ENCODE measurements around the gene GRB2. TPM values are rescaled to one million over a fixed set of nuclear protein-coding genes. Genes with fewer than 3 reads are reported as not detected.

The GRB2 gene
- total RNA-seq, 2 experiments from 2014 or later, result 166 to 169 TPM

- CTCF ChIA-PET, result interaction anchor here (1.3 to 2.1 kb wide), 4 partner anchors 11 to 79 kb away, joined by 3 to 11 read pairs (median 4); no protein-coding TSS in a partner anchor
- Mint-ChIP-seq H3K4me1 (ENCODE audit: low read depth) (peaks cover 31% of the 10 kb centered on the region), H3K9me3 (no peaks in the 10 kb centered on the region), H3K27me3 (ENCODE audit: low read depth) (no peaks in the 10 kb centered on the region), H3K36me3 (ENCODE audit: low read depth) (peaks cover 39% of the 10 kb centered on the region), H3K27ac (no peak overlapping the region), H3K4me3 (no peak overlapping the region)
- DNase-seq, result no peak
- intact Hi-C loops (cut with micrococcal nuclease), result loop anchor here (2.0 kb wide), 1 partner anchor 13 kb away; no protein-coding TSS in a partner anchor
These were observed 80.1 kb downstream of the GRB2 start for GRCh38 chr17:75325348-75325747.

- Mint-ChIP-seq H3K27ac (no peak overlapping the region), H3K9me3 (no peaks in the 10 kb centered on the region), H3K36me3 (ENCODE audit: low read depth) (peaks cover 36% of the 10 kb centered on the region), H3K27me3 (ENCODE audit: low read depth) (no peaks in the 10 kb centered on the region), H3K4me3 (no peak overlapping the region), H3K4me1 (ENCODE audit: low read depth) (peaks cover 27% of the 10 kb centered on the region)
- intact Hi-C loops (cut with micrococcal nuclease), result no loop called here
- CTCF ChIA-PET, result interaction anchor here (0.5 to 3.3 kb wide), 14 partner anchors 12 to 311 kb away, joined by 3 to 20 read pairs (median 5); partner anchors contain the start of genes MIF4GD, SLC25A19 and TMEM94
- DNase-seq, result no peak
These were observed 84.0 kb downstream of the GRB2 start for GRCh38 chr17:75321506-75321905.

DNA sequence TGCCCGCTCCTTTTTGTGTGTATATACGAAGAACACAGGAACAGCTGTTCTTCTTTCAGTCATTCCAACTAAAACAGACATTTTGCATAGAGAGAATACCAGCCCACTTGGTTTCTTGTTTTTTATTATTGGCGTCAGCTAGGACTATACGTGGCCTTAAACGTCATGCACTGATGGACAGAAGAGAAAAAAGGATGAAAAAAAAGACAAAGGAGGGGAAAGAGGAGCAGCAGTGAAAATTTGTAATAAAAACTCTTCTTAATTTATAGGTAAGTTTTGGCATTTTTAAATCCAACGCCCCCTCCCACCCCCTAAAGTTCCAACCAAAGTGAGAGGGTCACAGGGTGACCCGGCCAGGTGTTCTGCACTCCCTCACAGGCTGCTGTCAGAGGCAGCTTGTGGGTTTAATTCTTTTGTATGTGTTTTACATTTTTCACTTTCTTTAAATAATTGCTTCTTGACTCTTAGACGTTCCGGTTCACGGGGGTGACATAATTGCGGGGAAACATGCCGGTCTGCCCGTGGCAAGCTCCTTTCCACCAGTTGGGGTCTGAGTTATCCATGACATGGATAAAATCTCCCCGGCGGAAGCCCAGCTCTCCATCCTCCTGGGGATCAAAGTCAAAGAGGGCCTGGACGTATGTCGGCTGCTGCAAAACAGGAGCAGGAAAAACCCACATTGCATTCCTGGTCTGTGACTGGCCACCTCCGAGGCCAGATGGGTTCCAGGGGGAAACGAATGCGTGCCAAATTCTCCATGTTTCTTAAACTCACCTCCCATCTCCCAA, 85.4 kb downstream of the GRB2 start:
- Mint-ChIP-seq H3K9me3 (no peaks in the 10 kb centered on the region), H3K27me3 (ENCODE audit: low read depth) (no peaks in the 10 kb centered on the region), H3K4me3 (no peak overlapping the region), H3K27ac (peak overlapping the region; percentile 43), H3K4me1 (ENCODE audit: low read depth) (peaks cover 23% of the 10 kb centered on the region), H3K36me3 (ENCODE audit: low read depth) (peaks cover 34% of the 10 kb centered on the region)
- intact Hi-C loops (cut with micrococcal nuclease), result no loop called here
- CTCF ChIA-PET, result interaction anchor here (1.3 to 1.6 kb wide), 2 partner anchors 18 to 92 kb away, joined by 4 read pairs; no protein-coding TSS in a partner anchor
- DNase-seq, result no peak

DNA sequence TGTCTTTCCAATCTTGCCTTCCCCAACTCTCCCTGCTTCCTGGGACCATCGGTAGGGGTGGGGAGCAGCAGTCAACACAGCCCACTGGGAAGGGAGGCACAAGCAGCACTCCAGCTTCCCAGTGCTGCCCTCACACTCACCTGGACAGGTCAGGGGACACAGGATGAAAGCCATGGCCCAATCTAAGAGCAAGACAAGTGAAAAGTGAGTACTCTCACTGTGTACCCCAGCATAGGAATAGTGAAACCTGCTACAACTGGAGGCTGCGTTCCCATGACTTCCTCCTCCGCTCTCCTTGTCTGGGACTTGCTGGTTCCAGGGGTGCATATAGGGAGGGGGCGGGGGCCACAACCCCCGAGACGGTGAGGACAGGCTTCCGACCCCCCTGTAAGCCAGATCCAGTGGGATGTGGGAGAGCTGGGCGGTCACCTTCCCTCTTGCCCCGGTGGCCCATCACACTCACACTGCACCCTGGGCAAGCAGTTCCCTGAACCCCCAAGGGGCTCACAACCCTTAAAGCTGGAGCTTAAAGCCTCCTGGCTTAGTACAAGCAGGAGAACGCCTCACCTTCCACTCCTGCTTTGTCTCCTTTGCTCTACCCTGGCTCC, 86.8 kb downstream of the GRB2 start:
- intact Hi-C loops (cut with micrococcal nuclease), result no loop called here

GRCh38 chr17:75318211-75318610, 87.3 kb downstream of the GRB2 start:
- no peak overlapping the region for H3K4me3 Mint-ChIP-seq
- CTCF ChIA-PET, result interaction anchor here (0.6 to 1.2 kb wide), 2 partner anchors 19 to 198 kb away, joined by 3 to 4 read pairs; partner anchors contain the start of gene TSEN54
- no peaks in the 10 kb centered on the region for H3K27me3 Mint-ChIP-seq (ENCODE audit: low read depth)
- H3K27ac Mint-ChIP-seq, result peak overlapping the region; percentile 56
- intact Hi-C loops (cut with micrococcal nuclease), result no loop called here
- H3K9me3 Mint-ChIP-seq, result no peaks in the 10 kb centered on the region
- peaks cover 25% of the 10 kb centered on the region for H3K4me1 Mint-ChIP-seq (ENCODE audit: low read depth)
- H3K36me3 Mint-ChIP-seq (ENCODE audit: low read depth), result peaks cover 26% of the 10 kb centered on the region
- no peak for DNase-seq

More for the DNA sequence above, 86.8 kb downstream of the GRB2 start:
- H3K4me3 Mint-ChIP-seq, result no peak overlapping the region
- no peaks in the 10 kb centered on the region for H3K9me3 Mint-ChIP-seq
- H3K27me3 Mint-ChIP-seq (ENCODE audit: low read depth), result no peaks in the 10 kb centered on the region
- H3K27ac Mint-ChIP-seq, result peak overlapping the region; percentile 56
- no peak for DNase-seq
- peaks cover 29% of the 10 kb centered on the region for H3K36me3 Mint-ChIP-seq (ENCODE audit: low read depth)
- peaks cover 28% of the 10 kb centered on the region for H3K4me1 Mint-ChIP-seq (ENCODE audit: low read depth)
- CTCF ChIA-PET, result no interaction called here

GRCh38 chr17:75317671-75318070, 87.8 kb downstream of the GRB2 start:
- H3K4me1 Mint-ChIP-seq (ENCODE audit: low read depth), result peaks cover 22% of the 10 kb centered on the region
- peak overlapping the region; percentile 70 for H3K27ac Mint-ChIP-seq
- intact Hi-C loops (cut with micrococcal nuclease), result no loop called here
- no peaks in the 10 kb centered on the region for H3K9me3 Mint-ChIP-seq
- CTCF ChIA-PET, result interaction anchor here (0.6 to 1.2 kb wide), 2 partner anchors 18 to 199 kb away, joined by 3 to 4 read pairs; partner anchors contain the start of gene TSEN54
- H3K36me3 Mint-ChIP-seq (ENCODE audit: low read depth), result peaks cover 21% of the 10 kb centered on the region
- no peak for DNase-seq
- no peak overlapping the region for H3K4me3 Mint-ChIP-seq
- no peaks in the 10 kb centered on the region for H3K27me3 Mint-ChIP-seq (ENCODE audit: low read depth)

GRCh38 chr17:75316253-75316652, 89.2 kb downstream of the GRB2 start:
- no peak for DNase-seq
- Mint-ChIP-seq H3K36me3 (ENCODE audit: low read depth) (peaks cover 13% of the 10 kb centered on the region), H3K9me3 (no peaks in the 10 kb centered on the region), H3K27me3 (ENCODE audit: low read depth) (no peaks in the 10 kb centered on the region), H3K4me3 (no peak overlapping the region), H3K27ac (peak overlapping the region; percentile 83), H3K4me1 (ENCODE audit: low read depth) (peaks cover 26% of the 10 kb centered on the region)
- CTCF ChIA-PET, result interaction anchor here (0.9 to 1.5 kb wide), 5 partner anchors 10 to 90 kb away, joined by 3 to 8 read pairs (median 3); partner anchors contain the start of gene SLC25A19
- intact Hi-C loops (cut with micrococcal nuclease), result loop anchor here (1.0 kb wide), 1 partner anchor 19 kb away; no protein-coding TSS in a partner anchor

GRCh38 chr17:75315541-75316243, 89.8 kb downstream of the GRB2 start:
- DNase-seq, result peak; percentile 61
- Mint-ChIP-seq H3K36me3 (ENCODE audit: low read depth) (peaks cover 10% of the 10 kb centered on the region), H3K27ac (peak overlapping the region; percentile 83), H3K27me3 (ENCODE audit: low read depth) (no peaks in the 10 kb centered on the region), H3K9me3 (no peaks in the 10 kb centered on the region), H3K4me1 (ENCODE audit: low read depth) (peaks cover 26% of the 10 kb centered on the region), H3K4me3 (no peak overlapping the region)
- CTCF ChIA-PET, result interaction anchor here (0.9 to 1.5 kb wide), 5 partner anchors 11 to 90 kb away, joined by 3 to 8 read pairs (median 3); partner anchors contain the start of gene SLC25A19
- intact Hi-C loops (cut with micrococcal nuclease), result loop anchor here (1.0 kb wide), 1 partner anchor 18 kb away; no protein-coding TSS in a partner anchor

DNA sequence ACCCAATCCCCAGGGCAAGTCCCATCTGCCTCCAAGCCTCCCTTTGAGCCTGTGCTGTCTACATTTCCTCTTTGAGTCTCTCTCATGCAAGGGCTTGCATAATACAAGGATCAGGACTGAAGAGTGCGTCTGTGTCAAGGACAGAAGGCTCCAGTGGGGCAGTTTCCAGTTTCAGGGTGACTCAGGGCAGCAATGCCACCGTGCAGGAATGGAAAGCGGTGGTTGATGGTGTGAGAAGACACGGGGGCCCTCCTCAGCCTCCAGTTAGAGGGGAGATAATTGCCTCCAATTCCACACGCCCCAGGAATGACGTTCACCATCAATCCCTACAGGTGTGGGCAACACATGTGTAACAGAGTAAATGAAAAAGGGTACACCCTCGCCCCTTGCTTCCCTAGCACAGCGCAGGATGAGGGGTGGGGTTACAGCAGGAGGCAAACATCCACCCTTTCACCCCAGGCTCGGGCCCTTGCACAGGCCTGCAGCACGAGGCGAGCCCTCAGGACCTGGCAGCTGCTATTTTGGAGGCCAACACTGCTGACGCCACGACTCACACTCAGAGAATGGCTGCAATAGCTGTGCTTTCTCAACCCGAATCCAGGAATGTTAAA, 91.4 kb downstream of the GRB2 start:
- H3K27me3 Mint-ChIP-seq (ENCODE audit: low read depth), result no peaks in the 10 kb centered on the region
- H3K9me3 Mint-ChIP-seq, result no peaks in the 10 kb centered on the region
- peak overlapping the region; percentile 22 for H3K27ac Mint-ChIP-seq
- no peak overlapping the region for H3K4me3 Mint-ChIP-seq
- DNase-seq, result no peak
- peaks cover 26% of the 10 kb centered on the region for H3K4me1 Mint-ChIP-seq (ENCODE audit: low read depth)
- CTCF ChIA-PET, result interaction anchor here (0.8 kb wide), 1 partner anchor 9 kb away, joined by 4 read pairs; no protein-coding TSS in a partner anchor
- H3K36me3 Mint-ChIP-seq (ENCODE audit: low read depth), result peaks cover 2% of the 10 kb centered on the region
- intact Hi-C loops (cut with micrococcal nuclease), result no loop called here

DNA sequence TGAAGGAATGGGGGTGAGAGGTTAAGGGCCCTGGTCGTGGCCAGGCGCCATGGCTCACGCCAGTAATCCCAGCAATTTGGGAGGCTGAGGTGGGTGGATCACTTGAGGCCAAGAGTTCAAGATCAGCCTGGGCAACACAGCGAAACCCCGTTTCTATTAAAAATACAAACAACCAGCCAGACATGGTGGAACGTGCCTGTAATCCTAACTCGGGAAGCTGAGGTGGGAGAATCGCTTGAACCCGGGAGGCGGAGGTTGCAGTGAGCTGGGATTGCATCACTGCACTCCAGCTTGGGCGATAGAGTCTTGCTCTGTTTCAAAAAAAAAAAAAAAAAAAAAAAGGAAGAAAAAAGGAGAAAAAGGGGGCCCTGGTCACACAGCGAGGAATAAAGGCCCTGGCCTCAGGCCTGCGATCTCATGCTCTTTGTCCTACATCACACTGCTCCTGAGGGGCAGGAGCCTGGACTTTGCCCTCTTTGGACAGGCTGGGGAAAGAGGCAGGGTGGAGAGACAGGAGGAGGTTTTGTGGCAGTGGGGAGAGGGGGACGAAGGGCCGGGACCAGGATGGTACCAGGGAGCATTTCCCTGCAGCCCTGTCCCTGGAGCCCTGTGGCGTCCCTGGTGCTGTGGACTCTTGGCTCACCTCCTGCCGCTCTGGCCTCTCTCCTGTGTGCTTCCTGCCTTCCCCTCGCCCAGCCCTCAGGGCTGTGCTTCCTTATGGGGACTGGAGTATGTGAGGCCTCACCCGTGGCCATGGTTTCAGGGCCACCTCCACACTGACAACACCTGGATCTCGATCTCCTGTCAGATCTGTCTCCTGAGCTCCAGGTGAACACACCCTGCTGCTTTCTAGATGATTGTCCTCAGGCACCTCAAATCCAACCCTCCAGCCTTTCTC, 96.5 kb downstream of the GRB2 start:
- intact Hi-C loops (cut with micrococcal nuclease), result no loop called here
- Mint-ChIP-seq H3K27me3 (ENCODE audit: low read depth) (no peaks in the 10 kb centered on the region), H3K27ac (no peak overlapping the region)

More for the DNA sequence above, 96.5 kb downstream of the GRB2 start:
- no peaks in the 10 kb centered on the region for H3K9me3 Mint-ChIP-seq
- no peaks in the 10 kb centered on the region for H3K36me3 Mint-ChIP-seq (ENCODE audit: low read depth)
- H3K4me3 Mint-ChIP-seq, result no peak overlapping the region
- H3K4me1 Mint-ChIP-seq (ENCODE audit: low read depth), result peaks cover 9% of the 10 kb centered on the region
- no peak for DNase-seq
- CTCF ChIA-PET, result no interaction called here
